K562 (cell line): ENCODE results near the gene S1PR1. TPM values are rescaled to one million over a fixed set of nuclear protein-coding genes. Genes with fewer than 3 reads are reported as not detected.
A peak's percentile ranks its signal among the peaks of the same experiment; 100 is the strongest.

ENCODE experiments used
- ARID2 ChIP-seq: fragments of 450-650 bp; IDR thresholded peaks from 2 replicates; pipeline ENCODE4 v1.6.1; 2017; ENCODE audit warnings: antibody characterized with exemption, mild to moderate bottlenecking
- BRF1 ChIP-seq: IDR thresholded peaks from 3 replicates; pipeline ENCODE4 v1.6.1; 2011; ENCODE audit warnings: borderline replicate concordance, mild to moderate bottlenecking; ENCODE audit not compliant: insufficient read length; ENCODE audit errors: extremely low read depth
- FIP1L1 ChIP-seq: fragments of 200-400 bp; formaldehyde crosslinking; IDR thresholded peaks from 2 replicates; pipeline ENCODE4 v1.6.1; 2018; ENCODE audit warnings: mild to moderate bottlenecking, low read depth, low read length; ENCODE audit not compliant: poor library complexity, severe bottlenecking
- HNRNPLL ChIP-seq: fragments of 200-400 bp; formaldehyde crosslinking; IDR thresholded peaks from 2 replicates; pipeline ENCODE4 v1.6.1; 2017; ENCODE audit warnings: low read length, low read depth, mild to moderate bottlenecking; ENCODE audit not compliant: poor library complexity, severe bottlenecking
- MEIS2 ChIP-seq: fragments of 450-650 bp; IDR thresholded peaks from 2 replicates; pipeline ENCODE4 v1.6.1; 2014; ENCODE audit warnings: mild to moderate bottlenecking; ENCODE audit not compliant: partially characterized antibody
- MTA2 ChIP-seq: fragments of 450-650 bp; IDR thresholded peaks from 2 replicates; pipeline ENCODE4 v1.6.1; 2016; ENCODE audit warnings: low read depth
- NCOA1 ChIP-seq: fragments of 450-650 bp; IDR thresholded peaks from 2 replicates; pipeline ENCODE4 v1.6.1; 2016; ENCODE audit warnings: low read depth
- PPARD ChIP-seq: fragments of 250-450 bp; sonication (Bioruptor Pico); IDR thresholded peaks from 2 replicates; pipeline ENCODE4 v1.8.0; 2022; ENCODE audit warnings: inconsistent platforms, mild to moderate bottlenecking, moderate library complexity
- PRMT5 ChIP-seq: sonication (generic); formaldehyde crosslinking; IDR thresholded peaks from 2 replicates; pipeline ENCODE4 v1.5.0; 2020; ENCODE audit warnings: missing genetic modification reagents
- PRPF4 ChIP-seq: fragments of 200-400 bp; formaldehyde crosslinking; IDR thresholded peaks from one replicate; pipeline ENCODE4 v1.6.1; 2017; ENCODE audit warnings: low read length, low read depth, mild to moderate bottlenecking; ENCODE audit not compliant: insufficient read depth, poor library complexity, severe bottlenecking
- RBM22 ChIP-seq: fragments of 200-400 bp; formaldehyde crosslinking; IDR thresholded peaks from 2 replicates; pipeline ENCODE4 v1.6.1; 2018; ENCODE audit warnings: low read length, low read depth; ENCODE audit not compliant: poor library complexity, severe bottlenecking
- SRF ChIP-seq, 2 experiments: fragments of 250-450, 450-650 bp in 1 of 2; sonication (Bioruptor Pico) in 1 of 2; sonication (generic) in 1 of 2; formaldehyde crosslinking; IDR thresholded peaks; 2 replicates each; pipeline versions ENCODE4 v1.5.0 to v1.5.1; 2020 to 2022; ENCODE audit warnings: mild to moderate bottlenecking in 1 of 2, missing genetic modification reagents in 1 of 2
- TCF3 ChIP-seq: sonication (generic); formaldehyde crosslinking; IDR thresholded peaks from 2 replicates; pipeline ENCODE4 v1.4.0; 2020; ENCODE audit warnings: mild to moderate bottlenecking, missing genetic modification reagents
- TCFL5 ChIP-seq: fragments of 250-450 bp; sonication (Bioruptor Pico); conservative IDR thresholded peaks from 2 replicates; pipeline ENCODE4 v1.6.1; 2021; ENCODE audit warnings: mild to moderate bottlenecking, moderate library complexity, matching md5 sums
- ZBTB9 ChIP-seq: fragments of 450-650 bp; formaldehyde crosslinking; IDR thresholded peaks from 2 replicates; pipeline ENCODE4 v1.4.0; 2020; ENCODE audit warnings: mild to moderate bottlenecking, moderate library complexity
- ZEB2 ChIP-seq: fragments of 450-650 bp; IDR thresholded peaks from 2 replicates; pipeline ENCODE4 v1.6.1; 2016
- ZNF354B ChIP-seq: fragments of 250-450 bp; sonication (Bioruptor Pico); IDR thresholded peaks from 2 replicates; pipeline ENCODE4 v1.4.0; 2020
- ZNF507 ChIP-seq: conservative IDR thresholded peaks from 2 replicates; pipeline ENCODE4 v1.6.1; 2017; ENCODE audit warnings: missing genetic modification characterization, missing compliant biosample characterization
- polyA plus RNA-seq, 8 experiments: library from polyadenylated mRNA; depleted of rRNA in 4 of 8; stranded (reverse) in 5 of 8; unstranded in 3 of 8; fragments of >200 nt; fragmentation: Nextera tagmentation in 2 of 8; fragmentation: Illumina TruSeq in 1 of 8; extraction: Ambion mirVana in 2 of 8; extraction: Trizol in 1 of 8; gene quantifications; 2 replicates each; pipeline versions ENCODE4 v1.2.1 to v1.2.3, GENCODE V29; 2011 to 2014; ENCODE audit warnings: inconsistent platforms in 1 of 8, missing spikeins in 1 of 8
- total RNA-seq, 7 experiments: library from RNA; depleted of rRNA in 6 of 7; stranded (reverse); fragments of >200 nt in 6 of 7; fragmentation: Illumina TruSeq in 2 of 7; extraction: Trizol in 2 of 7; gene quantifications; 2 replicates each; pipeline versions ENCODE4 v1.2.1 to v1.2.3, GENCODE V29; 2011 to 2021; ENCODE audit warnings: low replicate concordance in 1 of 7
- TF ChIP-seq, protein P1 (sequence below): fragments of 250-450 bp; sonication (Bioruptor Pico); IDR thresholded peaks from 2 replicates; pipeline ENCODE4 v1.8.0; 2022; ENCODE audit warnings: inconsistent platforms
- TF ChIP-seq, protein P2 (sequence below): fragments of 200-800 bp; sonication (Bioruptor generic); IDR thresholded peaks from 2 replicates; pipeline ENCODE4 v1.6.1; 2017; ENCODE audit warnings: missing genetic modification characterization, missing compliant biosample characterization
- TF ChIP-seq, protein P3 (sequence below): fragments of 250-450 bp; sonication (Bioruptor Pico); IDR thresholded peaks from 2 replicates; pipeline ENCODE4 v1.4.0; 2020; ENCODE audit warnings: mild to moderate bottlenecking, moderate library complexity

S1PR1 gene
- total and polyA plus RNA-seq, 9 of the 15 experiments (the other 6 are each of a cell fraction or from before 2014, with no cell fraction given) = 0.22 to 1.2 (median 0.43) TPM

GRCh38 chr1:101262630-101263348 lies 26.0 kb downstream of the S1PR1 start (continued):
- TF ChIP-seq, protein P1, sequence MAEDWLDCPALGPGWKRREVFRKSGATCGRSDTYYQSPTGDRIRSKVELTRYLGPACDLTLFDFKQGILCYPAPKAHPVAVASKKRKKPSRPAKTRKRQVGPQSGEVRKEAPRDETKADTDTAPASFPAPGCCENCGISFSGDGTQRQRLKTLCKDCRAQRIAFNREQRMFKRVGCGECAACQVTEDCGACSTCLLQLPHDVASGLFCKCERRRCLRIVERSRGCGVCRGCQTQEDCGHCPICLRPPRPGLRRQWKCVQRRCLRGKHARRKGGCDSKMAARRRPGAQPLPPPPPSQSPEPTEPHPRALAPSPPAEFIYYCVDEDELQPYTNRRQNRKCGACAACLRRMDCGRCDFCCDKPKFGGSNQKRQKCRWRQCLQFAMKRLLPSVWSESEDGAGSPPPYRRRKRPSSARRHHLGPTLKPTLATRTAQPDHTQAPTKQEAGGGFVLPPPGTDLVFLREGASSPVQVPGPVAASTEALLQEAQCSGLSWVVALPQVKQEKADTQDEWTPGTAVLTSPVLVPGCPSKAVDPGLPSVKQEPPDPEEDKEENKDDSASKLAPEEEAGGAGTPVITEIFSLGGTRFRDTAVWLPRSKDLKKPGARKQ (CRISPR knock-in tag) = no peak
- TF ChIP-seq TCF3 = no peak
- TF ChIP-seq ZBTB9 (CRISPR knock-in tag) = no peak
- no peak for TF ChIP-seq SRF (CRISPR knock-in tag; IDR thresholded peaks at IDR 0.05)
- TF ChIP-seq ARID2 = no peak
- TF ChIP-seq PRPF4 = no peak
- TF ChIP-seq TCFL5 (CRISPR knock-in tag) = no peak
- no peak for TF ChIP-seq RBM22
- TF ChIP-seq ZNF354B (CRISPR knock-in tag) = no peak
- no peak for TF ChIP-seq MTA2
- TF ChIP-seq ZNF507 (tag) = no peak
- TF ChIP-seq NCOA1 = no peak
- TF ChIP-seq PPARD (CRISPR knock-in tag) = no peak
- peak; percentile 20; the same call in 1 of the 2 replicates for TF ChIP-seq ZEB2
- TF ChIP-seq, protein P2, sequence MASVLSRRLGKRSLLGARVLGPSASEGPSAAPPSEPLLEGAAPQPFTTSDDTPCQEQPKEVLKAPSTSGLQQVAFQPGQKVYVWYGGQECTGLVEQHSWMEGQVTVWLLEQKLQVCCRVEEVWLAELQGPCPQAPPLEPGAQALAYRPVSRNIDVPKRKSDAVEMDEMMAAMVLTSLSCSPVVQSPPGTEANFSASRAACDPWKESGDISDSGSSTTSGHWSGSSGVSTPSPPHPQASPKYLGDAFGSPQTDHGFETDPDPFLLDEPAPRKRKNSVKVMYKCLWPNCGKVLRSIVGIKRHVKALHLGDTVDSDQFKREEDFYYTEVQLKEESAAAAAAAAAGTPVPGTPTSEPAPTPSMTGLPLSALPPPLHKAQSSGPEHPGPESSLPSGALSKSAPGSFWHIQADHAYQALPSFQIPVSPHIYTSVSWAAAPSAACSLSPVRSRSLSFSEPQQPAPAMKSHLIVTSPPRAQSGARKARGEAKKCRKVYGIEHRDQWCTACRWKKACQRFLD (CRISPR knock-in tag) = peak; percentile 39; the same call in 1 of the 2 replicates
- TF ChIP-seq BRF1 = no peak
- no peak for TF ChIP-seq HNRNPLL
- TF ChIP-seq PRMT5 = no peak
- TF ChIP-seq MEIS2 = peak; percentile 40
- no peak for TF ChIP-seq FIP1L1
- TF ChIP-seq, protein P3, sequence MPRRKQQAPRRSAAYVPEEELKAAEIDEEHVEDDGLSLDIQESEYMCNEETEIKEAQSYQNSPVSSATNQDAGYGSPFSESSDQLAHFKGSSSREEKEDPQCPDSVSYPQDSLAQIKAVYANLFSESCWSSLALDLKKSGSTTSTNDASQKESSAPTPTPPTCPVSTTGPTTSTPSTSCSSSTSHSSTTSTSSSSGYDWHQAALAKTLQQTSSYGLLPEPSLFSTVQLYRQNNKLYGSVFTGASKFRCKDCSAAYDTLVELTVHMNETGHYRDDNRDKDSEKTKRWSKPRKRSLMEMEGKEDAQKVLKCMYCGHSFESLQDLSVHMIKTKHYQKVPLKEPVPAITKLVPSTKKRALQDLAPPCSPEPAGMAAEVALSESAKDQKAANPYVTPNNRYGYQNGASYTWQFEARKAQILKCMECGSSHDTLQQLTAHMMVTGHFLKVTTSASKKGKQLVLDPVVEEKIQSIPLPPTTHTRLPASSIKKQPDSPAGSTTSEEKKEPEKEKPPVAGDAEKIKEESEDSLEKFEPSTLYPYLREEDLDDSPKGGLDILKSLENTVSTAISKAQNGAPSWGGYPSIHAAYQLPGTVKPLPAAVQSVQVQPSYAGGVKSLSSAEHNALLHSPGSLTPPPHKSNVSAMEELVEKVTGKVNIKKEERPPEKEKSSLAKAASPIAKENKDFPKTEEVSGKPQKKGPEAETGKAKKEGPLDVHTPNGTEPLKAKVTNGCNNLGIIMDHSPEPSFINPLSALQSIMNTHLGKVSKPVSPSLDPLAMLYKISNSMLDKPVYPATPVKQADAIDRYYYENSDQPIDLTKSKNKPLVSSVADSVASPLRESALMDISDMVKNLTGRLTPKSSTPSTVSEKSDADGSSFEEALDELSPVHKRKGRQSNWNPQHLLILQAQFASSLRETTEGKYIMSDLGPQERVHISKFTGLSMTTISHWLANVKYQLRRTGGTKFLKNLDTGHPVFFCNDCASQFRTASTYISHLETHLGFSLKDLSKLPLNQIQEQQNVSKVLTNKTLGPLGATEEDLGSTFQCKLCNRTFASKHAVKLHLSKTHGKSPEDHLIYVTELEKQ = no peak
